ENCODE results near the gene SIL1.

The SIL1 gene

DNA sequence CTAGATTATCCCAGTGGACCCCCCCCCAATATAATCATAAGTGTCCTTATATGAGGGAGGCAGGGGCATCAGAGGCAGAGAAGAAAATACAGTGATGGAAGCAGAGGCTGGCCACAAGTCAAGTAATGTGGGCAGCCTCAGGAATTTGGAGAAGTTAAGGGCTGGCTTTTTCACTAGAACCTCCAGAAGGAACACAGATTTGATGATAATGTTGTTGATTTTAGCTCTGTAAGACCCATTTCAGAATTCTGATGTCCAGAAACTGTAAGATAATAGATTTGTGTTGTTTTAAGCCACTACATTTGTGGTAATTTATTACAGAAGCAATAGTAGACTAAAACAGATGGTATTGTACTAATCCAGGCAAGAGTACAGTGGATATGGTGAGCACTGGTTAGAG lies 286.7 kb downstream of the SIL1 start:
- no peaks in the 10 kb centered on the region for H3K4me1 ChIP-seq (ENCODE audit: control insufficient read depth, insufficient read depth, low read length)
- H3K27me3 ChIP-seq (ENCODE audit: control insufficient read depth, insufficient read depth, low read length) = no peaks in the 10 kb centered on the region
- no peak overlapping the region for H3K27ac ChIP-seq (ENCODE audit: low read length)
- no peak for DNase-seq (ENCODE audit: low read depth, low spot score)
- H3K4me3 ChIP-seq (ENCODE audit: low read length) = no peak overlapping the region
- H3K36me3 ChIP-seq (ENCODE audit: control insufficient read depth, insufficient read depth, low read length) = no peaks in the 10 kb centered on the region
- H3K9me3 ChIP-seq (ENCODE audit: control insufficient read depth, insufficient read depth, low read length) = no peaks in the 10 kb centered on the region

DNA sequence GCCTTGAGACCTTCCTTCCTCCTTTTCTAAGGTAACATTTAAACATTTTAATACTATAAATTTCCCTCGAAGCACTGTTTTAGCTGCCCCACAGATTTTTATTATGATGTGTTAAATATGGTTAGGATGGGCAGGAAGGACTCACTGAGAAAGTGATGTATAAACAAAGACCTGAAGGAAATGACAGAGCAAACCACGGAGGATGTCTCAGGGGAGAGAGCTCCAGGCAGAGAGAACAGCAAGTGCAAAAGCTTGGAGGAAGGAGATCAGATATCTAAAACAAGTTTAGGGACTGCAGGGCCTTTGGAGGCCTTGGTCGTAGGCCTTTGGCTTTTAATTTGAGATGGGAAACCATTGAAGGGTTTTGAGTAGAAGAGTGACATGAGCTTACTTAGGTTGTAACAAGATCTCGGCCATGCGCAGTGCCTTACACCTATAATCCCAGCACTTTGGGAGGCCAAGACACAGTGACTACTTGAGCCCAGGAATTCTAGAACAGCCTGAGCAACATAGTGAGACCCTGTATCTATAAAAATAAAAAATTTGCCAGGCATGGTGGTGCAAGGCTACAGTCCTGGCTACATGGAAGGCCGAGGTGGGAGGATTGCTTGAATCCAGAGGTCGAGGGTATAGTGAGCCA lies 287.5 kb downstream of the SIL1 start:
- Histone ChIP-seq H3K27me3 (ENCODE audit: control insufficient read depth, insufficient read depth, low read length) (no peaks in the 10 kb centered on the region), H3K36me3 (ENCODE audit: control insufficient read depth, insufficient read depth, low read length) (peaks cover 2% of the 10 kb centered on the region; the same call in 1 of the 2 replicates), H3K9me3 (ENCODE audit: control insufficient read depth, insufficient read depth, low read length) (no peaks in the 10 kb centered on the region), H3K4me3 (ENCODE audit: low read length) (no peak overlapping the region), H3K27ac (ENCODE audit: low read length) (no peak overlapping the region), H3K4me1 (ENCODE audit: control insufficient read depth, insufficient read depth, low read length) (no peaks in the 10 kb centered on the region)
- DNase-seq (ENCODE audit: low read depth, low spot score) = no peak
- no CpG with 5 or more reads among the region's 7 CpGs for WGBS (ENCODE audit: insufficient coverage, insufficient read length)

DNA sequence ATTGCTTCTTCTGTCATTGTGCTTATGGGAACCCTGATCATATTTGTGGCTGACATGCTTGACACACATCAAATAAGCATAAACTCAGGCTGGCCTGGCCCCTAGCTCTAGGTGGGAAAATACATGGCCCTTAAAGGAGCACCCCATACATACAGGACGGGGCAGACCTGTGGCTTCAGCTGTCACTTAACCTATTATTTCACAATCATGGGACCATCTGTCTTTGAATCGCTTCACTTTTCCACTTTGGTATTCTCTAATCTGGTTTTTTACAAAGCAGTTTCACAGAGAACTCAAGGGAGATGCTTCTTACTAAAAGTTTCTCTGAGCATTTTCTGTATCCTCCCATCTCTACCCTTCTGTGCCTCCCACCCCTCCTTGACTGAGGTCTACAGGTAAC lies 288.4 kb downstream of the SIL1 start:
- Histone ChIP-seq H3K27me3 (ENCODE audit: control insufficient read depth, insufficient read depth, low read length) (no peaks in the 10 kb centered on the region), H3K4me1 (ENCODE audit: control insufficient read depth, insufficient read depth, low read length) (no peaks in the 10 kb centered on the region), H3K4me3 (ENCODE audit: low read length) (no peak overlapping the region), H3K9me3 (ENCODE audit: control insufficient read depth, insufficient read depth, low read length) (no peaks in the 10 kb centered on the region), H3K27ac (ENCODE audit: low read length) (no peak overlapping the region), H3K36me3 (ENCODE audit: control insufficient read depth, insufficient read depth, low read length) (peaks cover 5% of the 10 kb centered on the region; the same call in 1 of the 2 replicates)
- no peak for DNase-seq (ENCODE audit: low read depth, low spot score)
- no CpG with 5 or more reads among the region's 2 CpGs for WGBS (ENCODE audit: insufficient coverage, insufficient read length)

DNA sequence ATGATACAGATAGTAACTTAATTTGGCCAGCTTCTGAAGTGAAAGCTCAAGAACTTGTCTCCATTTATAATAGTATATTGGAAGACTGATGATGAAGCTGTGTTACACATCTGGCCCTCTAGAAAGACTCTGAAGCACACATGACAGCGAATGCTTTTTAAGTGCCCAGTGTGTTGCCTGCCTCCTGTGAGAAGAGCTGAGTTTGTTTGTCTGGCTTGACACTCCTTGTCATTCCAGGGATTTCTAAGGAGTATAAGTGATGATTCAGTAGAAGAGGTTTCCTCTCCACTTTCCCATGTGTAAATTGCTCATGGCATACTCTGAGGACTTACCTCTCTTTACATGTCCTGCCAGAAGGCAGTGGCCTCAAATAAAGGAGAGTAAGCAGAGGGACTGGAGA lies 292.6 kb downstream of the SIL1 start:
- H3K36me3 ChIP-seq (ENCODE audit: control insufficient read depth, insufficient read depth, low read length) = peaks cover 5% of the 10 kb centered on the region; the same call in 1 of the 2 replicates
- no peaks in the 10 kb centered on the region for H3K4me1 ChIP-seq (ENCODE audit: control insufficient read depth, insufficient read depth, low read length)
- no peak overlapping the region for H3K4me3 ChIP-seq (ENCODE audit: low read length)
- WGBS (ENCODE audit: insufficient coverage, insufficient read length) = no CpG with 5 or more reads among the region's 1 CpG
- no peaks in the 10 kb centered on the region for H3K9me3 ChIP-seq (ENCODE audit: control insufficient read depth, insufficient read depth, low read length)
- H3K27ac ChIP-seq (ENCODE audit: low read length) = no peak overlapping the region
- H3K27me3 ChIP-seq (ENCODE audit: control insufficient read depth, insufficient read depth, low read length) = 0 out of 2 replicates have a peak, but pooled peaks cover 1% of the 10 kb centered on the region
- DNase-seq (ENCODE audit: low read depth, low spot score) = no peak

DNA sequence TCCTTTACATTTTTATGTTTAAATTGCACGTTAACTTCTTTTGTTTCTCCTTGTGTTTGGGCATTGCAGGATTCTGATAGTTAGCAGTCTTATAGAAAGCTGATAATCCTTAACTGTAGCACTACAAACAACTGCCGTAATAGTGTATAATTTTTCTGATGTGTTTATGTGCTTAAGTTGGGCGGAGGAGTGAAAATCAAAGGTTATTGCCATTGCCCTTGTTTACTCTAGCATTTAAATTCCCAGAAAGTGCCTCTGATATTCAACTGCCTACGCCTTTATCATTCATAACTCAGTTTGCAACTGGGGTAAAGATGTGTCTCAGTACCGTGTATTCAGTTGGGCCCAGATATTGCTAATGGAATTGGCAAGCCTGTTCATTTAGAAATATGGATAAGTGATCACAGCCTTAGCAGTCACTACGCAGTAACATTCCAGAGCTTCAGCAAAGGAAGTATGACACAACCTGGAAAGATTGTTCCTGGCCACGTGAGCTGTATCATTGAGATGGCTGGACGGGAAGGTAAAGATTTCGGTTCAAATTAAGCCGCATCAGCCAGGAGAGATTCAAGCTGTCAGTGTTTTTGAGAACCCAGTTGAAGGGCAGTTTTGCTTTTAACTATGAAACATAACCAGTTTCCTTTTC lies 294.9 kb downstream of the SIL1 start:
- DNase-seq (ENCODE audit: low read depth, low spot score) = no peak
- Histone ChIP-seq H3K4me1 (ENCODE audit: control insufficient read depth, insufficient read depth, low read length) (no peaks in the 10 kb centered on the region), H3K27me3 (ENCODE audit: control insufficient read depth, insufficient read depth, low read length) (0 out of 2 replicates have a peak, but pooled peaks cover 1% of the 10 kb centered on the region), H3K36me3 (ENCODE audit: control insufficient read depth, insufficient read depth, low read length) (peaks cover 5% of the 10 kb centered on the region; the same call in 1 of the 2 replicates), H3K27ac (ENCODE audit: low read length) (no peak overlapping the region), H3K4me3 (ENCODE audit: low read length) (no peak overlapping the region), H3K9me3 (ENCODE audit: control insufficient read depth, insufficient read depth, low read length) (no peaks in the 10 kb centered on the region)
- WGBS (ENCODE audit: insufficient coverage, insufficient read length) = no CpG with 5 or more reads among the region's 10 CpGs

DNA sequence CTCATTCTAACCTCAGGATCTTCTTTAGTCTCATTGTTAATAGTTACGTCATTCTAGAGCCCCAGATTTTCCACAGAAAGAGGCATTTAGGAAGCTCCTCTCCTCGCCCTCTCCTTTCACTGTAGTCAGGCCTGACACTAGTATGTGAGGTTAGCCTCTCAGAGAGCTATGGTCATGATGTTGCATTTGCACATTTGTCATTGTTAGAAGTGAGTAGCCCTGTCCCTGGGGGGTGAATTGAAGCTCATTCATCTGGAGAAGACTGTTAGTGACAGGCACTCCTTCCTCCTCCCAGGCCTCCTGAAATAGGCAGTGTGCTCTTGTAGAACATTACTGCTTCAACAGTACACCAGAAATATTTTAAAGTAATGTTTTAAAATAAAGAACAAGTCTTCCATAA lies 296.5 kb downstream of the SIL1 start:
- H3K27ac ChIP-seq (ENCODE audit: low read length) = no peak overlapping the region
- H3K27me3 ChIP-seq (ENCODE audit: control insufficient read depth, insufficient read depth, low read length) = 0 out of 2 replicates have a peak, but pooled peaks cover 1% of the 10 kb centered on the region
- H3K4me3 ChIP-seq (ENCODE audit: low read length) = no peak overlapping the region
- H3K36me3 ChIP-seq (ENCODE audit: control insufficient read depth, insufficient read depth, low read length) = peaks cover 5% of the 10 kb centered on the region; the same call in 1 of the 2 replicates
- no CpG with 5 or more reads among the region's 2 CpGs for WGBS (ENCODE audit: insufficient coverage, insufficient read length)
- no peak for DNase-seq (ENCODE audit: low read depth, low spot score)
- H3K4me1 ChIP-seq (ENCODE audit: control insufficient read depth, insufficient read depth, low read length) = no peaks in the 10 kb centered on the region
- no peaks in the 10 kb centered on the region for H3K9me3 ChIP-seq (ENCODE audit: control insufficient read depth, insufficient read depth, low read length)

DNA sequence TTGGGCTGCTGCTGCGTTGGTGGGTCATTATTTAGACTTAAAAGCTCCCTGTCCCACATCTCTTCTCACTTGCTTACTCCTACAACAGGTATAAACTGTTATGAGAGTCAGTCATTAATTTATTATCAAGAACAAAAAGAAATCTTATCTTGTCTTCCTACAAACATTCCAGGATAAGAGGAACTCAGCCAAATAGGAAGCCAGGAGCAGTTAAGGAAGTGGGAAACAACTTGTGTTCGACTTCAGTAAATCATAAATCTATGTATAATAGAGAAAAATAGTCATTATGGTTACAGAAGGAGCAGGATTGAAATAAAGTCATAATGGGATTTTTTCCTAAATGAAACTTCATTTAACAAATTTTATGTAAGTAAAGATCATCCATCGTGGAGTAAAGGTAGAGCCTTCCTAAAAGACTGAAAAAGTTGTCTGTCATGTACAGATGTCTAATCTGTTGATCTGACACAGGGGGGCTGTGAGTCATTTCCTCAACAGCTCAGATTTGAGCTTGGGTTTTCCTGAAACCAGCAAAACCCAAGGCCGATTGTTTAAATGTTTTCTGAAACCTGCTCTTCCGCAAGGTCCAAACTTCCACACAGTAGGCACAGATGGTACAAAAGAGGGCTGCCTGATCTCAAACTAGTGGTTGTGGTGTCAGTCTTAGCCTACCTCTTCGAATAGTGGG lies 297.7 kb downstream of the SIL1 start:
- Histone ChIP-seq H3K27me3 (ENCODE audit: control insufficient read depth, insufficient read depth, low read length) (0 out of 2 replicates have a peak, but pooled peaks cover 1% of the 10 kb centered on the region), H3K27ac (ENCODE audit: low read length) (no peak overlapping the region), H3K4me3 (ENCODE audit: low read length) (no peak overlapping the region), H3K4me1 (ENCODE audit: control insufficient read depth, insufficient read depth, low read length) (no peaks in the 10 kb centered on the region), H3K9me3 (ENCODE audit: control insufficient read depth, insufficient read depth, low read length) (no peaks in the 10 kb centered on the region), H3K36me3 (ENCODE audit: control insufficient read depth, insufficient read depth, low read length) (peaks cover 2% of the 10 kb centered on the region; the same call in 1 of the 2 replicates)
- no CpG with 5 or more reads among the region's 6 CpGs for WGBS (ENCODE audit: insufficient coverage, insufficient read length)
- no peak for DNase-seq (ENCODE audit: low read depth, low spot score)

DNA sequence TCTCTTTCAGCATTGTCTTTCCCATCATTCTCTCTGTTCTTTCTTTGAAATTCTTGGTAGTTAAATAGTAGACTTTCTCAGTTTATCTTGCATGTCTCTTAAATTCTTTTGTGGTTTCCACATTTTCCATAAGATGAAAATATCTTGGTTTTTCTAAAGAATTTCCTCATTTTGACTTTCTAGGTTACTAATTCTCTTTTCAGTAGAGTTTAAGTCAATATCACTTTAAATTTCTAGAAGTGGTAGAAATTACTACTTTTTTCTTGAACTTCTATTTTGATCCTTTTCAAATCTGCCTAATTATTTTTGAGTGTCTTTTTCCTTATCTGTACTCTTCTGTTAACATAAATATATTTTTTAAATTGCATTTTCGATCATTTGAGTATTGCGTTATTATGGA lies 299.4 kb downstream of the SIL1 start:
- Histone ChIP-seq H3K36me3 (ENCODE audit: control insufficient read depth, insufficient read depth, low read length) (no peaks in the 10 kb centered on the region), H3K4me3 (ENCODE audit: low read length) (no peak overlapping the region), H3K27me3 (ENCODE audit: control insufficient read depth, insufficient read depth, low read length) (0 out of 2 replicates have a peak, but pooled peaks cover 1% of the 10 kb centered on the region), H3K27ac (ENCODE audit: low read length) (no peak overlapping the region), H3K4me1 (ENCODE audit: control insufficient read depth, insufficient read depth, low read length) (no peaks in the 10 kb centered on the region), H3K9me3 (ENCODE audit: control insufficient read depth, insufficient read depth, low read length) (no peaks in the 10 kb centered on the region)
- no peak for DNase-seq (ENCODE audit: low read depth, low spot score)
- no CpG with 5 or more reads among the region's 2 CpGs for WGBS (ENCODE audit: insufficient coverage, insufficient read length)

DNA sequence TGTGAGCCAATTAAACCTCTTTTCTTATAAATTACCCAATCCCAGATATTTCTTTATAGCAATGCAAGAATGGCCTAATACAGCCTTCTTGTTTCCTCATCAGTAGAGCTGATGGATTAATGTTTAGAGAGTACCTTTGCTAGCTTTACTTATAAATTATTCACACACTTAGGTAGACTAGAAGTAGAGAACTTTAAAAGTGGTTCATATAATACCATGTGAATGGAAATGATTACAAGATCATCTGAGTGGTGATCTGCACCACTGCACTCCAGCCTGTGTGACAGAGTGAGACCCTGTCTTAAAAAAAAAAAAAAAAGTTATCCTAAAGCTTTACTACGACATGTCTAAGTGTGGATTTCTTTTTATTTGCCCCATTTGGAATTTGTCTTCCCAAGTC lies 299.9 kb downstream of the SIL1 start:
- no peak for DNase-seq (ENCODE audit: low read depth, low spot score)
- no peak overlapping the region for H3K27ac ChIP-seq (ENCODE audit: low read length)
- no peaks in the 10 kb centered on the region for H3K36me3 ChIP-seq (ENCODE audit: control insufficient read depth, insufficient read depth, low read length)
- 0 out of 2 replicates have a peak, but pooled peaks cover under 1% of the 10 kb centered on the region for H3K27me3 ChIP-seq (ENCODE audit: control insufficient read depth, insufficient read depth, low read length)
- no CpG with 5 or more reads among the region's 1 CpG for WGBS (ENCODE audit: insufficient coverage, insufficient read length)
- H3K4me1 ChIP-seq (ENCODE audit: control insufficient read depth, insufficient read depth, low read length) = no peaks in the 10 kb centered on the region
- no peak overlapping the region for H3K4me3 ChIP-seq (ENCODE audit: low read length)
- H3K9me3 ChIP-seq (ENCODE audit: control insufficient read depth, insufficient read depth, low read length) = no peaks in the 10 kb centered on the region
